Omental fat pad (tissue), 4 donors: Measurements from ENCODE around the gene DNAJA4. TPM values are rescaled to one million over a fixed set of nuclear protein-coding genes. Genes with fewer than 3 reads are reported as not detected.

Experiments used
- ATAC-seq: fragments of 150-250 bp; one replicate; pipeline ENCODE4 v1.9.1; 2016; ENCODE audit warnings: mild to moderate bottlenecking, moderate library complexity; ENCODE audit not compliant: low FRiP score
- DNase-seq: peaks from one replicate; pipeline ENCODE4 v3.0.0-alpha.2; 2019; ENCODE audit warnings: low spot score
- total RNA-seq, 4 donors: library from RNA; depleted of rRNA; stranded (reverse); fragments of >200 nt; gene quantifications; one replicate each; pipeline ENCODE4 v1.1.0, GENCODE V29; 2016
- TF ChIP-seq, protein P1 (sequence below), 3 donors: fragments of 450-650 bp; IDR thresholded peaks; one replicate each; pipeline ENCODE4 v1.5.1; 2016 to 2017; ENCODE audit warnings: antibody characterized with exemption in 3 of 3, mild to moderate bottlenecking in 3 of 3, moderate library complexity in 2 of 3

The DNAJA4 gene
- total RNA-seq, 4 donors from 2014 or later = 19.0 to 88.6 (median 28.9) TPM

DNA sequence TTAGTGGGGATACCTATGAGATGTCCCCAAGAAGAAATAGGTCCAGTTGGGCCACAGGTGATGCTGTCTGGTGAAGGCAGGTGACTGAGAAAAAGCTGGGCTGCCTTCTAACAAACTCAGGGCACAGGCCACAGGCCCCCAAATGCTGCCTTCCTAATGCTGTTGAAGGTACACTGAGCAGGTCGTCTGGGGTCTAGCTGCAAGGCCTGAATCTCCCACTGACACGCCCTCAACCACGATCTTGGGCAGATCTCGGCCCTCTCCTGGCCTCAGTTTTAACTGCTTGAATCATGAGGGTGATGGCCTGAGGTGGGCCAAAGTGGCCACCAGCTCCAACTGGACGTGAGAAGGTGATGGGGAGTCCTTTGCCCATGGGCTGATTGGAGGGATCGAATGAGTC, 27.9 kb upstream of the DNAJA4 start:
- no peak for DNase-seq

DNA sequence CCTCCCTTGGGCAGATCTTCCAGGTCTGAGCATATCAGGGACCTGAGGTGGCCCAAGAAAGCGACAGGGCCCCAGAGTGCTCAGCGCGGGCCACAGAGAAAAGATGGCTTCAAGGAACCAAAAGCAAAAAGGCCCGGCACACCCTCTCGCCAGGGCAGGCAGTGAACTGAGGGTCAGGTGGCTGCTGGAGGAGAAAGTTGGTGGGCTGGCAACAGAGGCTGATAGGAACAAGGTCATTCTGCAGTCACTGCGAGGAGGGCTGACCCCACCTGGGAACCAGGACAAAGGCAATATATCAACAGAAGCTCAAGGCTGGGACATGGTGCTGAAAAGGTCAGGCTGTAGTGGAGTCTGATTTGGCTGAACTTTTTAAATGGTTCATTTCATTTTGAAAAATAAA, 27.2 kb upstream of the DNAJA4 start:
- TF ChIP-seq, protein P1, sequence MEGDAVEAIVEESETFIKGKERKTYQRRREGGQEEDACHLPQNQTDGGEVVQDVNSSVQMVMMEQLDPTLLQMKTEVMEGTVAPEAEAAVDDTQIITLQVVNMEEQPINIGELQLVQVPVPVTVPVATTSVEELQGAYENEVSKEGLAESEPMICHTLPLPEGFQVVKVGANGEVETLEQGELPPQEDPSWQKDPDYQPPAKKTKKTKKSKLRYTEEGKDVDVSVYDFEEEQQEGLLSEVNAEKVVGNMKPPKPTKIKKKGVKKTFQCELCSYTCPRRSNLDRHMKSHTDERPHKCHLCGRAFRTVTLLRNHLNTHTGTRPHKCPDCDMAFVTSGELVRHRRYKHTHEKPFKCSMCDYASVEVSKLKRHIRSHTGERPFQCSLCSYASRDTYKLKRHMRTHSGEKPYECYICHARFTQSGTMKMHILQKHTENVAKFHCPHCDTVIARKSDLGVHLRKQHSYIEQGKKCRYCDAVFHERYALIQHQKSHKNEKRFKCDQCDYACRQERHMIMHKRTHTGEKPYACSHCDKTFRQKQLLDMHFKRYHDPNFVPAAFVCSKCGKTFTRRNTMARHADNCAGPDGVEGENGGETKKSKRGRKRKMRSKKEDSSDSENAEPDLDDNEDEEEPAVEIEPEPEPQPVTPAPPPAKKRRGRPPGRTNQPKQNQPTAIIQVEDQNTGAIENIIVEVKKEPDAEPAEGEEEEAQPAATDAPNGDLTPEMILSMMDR (IDR thresholded peaks at IDR 0.05) = no peak
- no peak for DNase-seq
- no peak for ATAC-seq

More for the DNA sequence above, 27.9 kb upstream of the DNAJA4 start:
- TF ChIP-seq, protein P1 (IDR thresholded peaks at IDR 0.05) = no peak
- ATAC-seq = no peak

DNA sequence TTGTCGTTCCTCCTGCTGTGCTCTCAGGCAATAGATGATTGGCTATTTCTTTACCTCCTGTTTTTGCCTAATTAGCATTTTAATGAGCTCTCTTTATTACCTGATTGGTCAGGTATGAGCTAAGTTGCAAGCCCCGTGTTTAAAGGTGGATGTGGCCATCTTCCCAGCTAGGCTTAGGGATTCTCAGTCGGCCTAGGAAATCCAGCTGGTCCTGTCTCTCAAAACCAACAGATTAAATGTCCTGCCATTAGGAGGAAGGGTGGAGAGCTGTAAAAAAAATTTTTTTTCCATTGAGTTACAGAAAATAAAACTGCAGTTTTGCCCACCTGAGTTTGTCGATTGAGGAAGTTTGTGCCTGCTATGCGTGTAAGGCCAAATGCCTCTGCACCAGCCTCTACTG, 24.6 kb upstream of the DNAJA4 start:
- DNase-seq (no peak), ATAC-seq (no peak)
- TF ChIP-seq, protein P1 (IDR thresholded peaks at IDR 0.05) = no peak

DNA sequence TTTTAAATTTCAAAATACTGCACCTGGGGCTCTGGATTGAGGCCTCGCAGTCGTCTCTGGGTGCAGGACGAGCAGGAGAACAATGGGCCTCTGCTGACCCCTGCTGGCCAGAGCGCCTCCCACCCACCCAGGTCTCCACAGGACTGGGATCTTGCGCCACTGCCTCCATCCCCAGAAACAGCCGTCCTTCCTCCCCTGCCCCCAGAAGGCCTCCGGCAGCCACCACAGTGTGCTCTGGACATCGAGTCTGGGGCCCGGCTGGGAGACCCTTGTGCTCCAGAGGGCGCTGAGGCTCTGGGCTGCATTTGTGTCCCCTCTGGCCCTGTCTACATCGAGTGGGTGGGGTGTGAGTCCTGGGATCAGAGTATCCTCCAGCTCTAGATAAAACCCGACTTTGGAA, 23.3 kb upstream of the DNAJA4 start:
- ATAC-seq = peak; percentile 74
- peak; percentile 78 for DNase-seq
- TF ChIP-seq, protein P1 (IDR thresholded peaks at IDR 0.05) = peak in 2 of 3 donors; percentile 59 to 76

DNA sequence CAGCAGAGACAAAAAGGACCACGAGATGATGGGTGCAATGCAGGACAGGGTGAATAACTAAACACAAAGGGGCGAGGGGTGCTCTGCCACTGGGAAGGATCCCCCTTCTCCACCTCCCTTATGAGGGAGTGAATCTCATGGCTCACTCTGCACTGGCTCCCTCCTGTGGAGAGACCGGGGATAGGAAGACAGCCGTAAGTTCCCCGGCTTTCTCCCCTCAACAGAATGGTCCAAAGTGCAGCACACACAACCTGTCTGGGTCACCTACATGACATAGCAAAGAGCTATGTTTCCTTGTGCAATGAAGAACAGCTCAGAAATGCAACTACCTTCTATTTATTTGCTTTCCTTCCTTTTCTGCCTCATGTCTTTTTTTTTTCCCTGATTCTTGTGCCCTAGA, 22.2 kb upstream of the DNAJA4 start:
- DNase-seq (no peak), ATAC-seq (no peak)
- TF ChIP-seq, protein P1 (IDR thresholded peaks at IDR 0.05) = no peak

DNA sequence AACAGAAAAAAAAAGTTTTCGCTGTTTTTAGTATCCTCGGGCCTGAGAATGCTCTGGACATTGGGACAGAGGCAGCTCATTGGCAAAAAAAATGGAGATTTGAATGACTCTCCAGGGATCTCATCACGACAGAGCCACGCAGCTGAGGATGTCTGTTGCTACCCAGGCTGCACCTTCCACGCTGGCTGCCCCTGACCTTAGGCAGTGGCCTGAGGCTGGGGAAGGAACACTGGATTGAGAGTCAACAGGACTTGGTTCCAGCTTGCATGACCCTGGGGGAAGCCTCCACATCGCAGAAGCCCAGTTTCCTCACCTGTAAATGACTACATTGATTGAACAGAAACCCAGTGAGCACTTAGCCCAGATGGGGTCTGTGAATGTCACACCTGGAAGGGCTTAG, 21.3 kb upstream of the DNAJA4 start:
- TF ChIP-seq, protein P1 (IDR thresholded peaks at IDR 0.05) = no peak
- no peak for DNase-seq
- ATAC-seq = no peak

DNA sequence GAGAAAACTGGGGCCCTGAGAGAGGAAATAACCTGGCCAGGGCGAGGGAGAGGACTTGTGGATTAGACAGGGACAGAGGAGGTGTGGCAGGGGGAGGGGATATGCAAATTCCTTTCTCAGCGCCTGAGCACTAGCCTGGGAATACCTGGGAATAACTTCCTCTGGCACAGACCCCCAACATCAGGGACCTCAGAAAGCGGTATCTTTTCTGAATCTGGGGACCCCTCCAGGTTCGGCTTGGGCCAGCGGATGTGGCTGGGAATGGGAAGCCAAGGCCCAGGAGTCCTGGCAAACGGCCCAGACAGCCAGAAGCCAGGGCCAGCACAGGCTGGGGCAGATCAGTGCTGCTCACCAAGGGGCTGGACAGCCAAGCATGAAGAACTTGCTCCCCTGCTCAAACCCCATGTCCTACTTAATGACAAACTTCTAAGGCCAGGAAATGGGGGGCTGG, 20.8 kb upstream of the DNAJA4 start:
- no peak for DNase-seq
- ATAC-seq = no peak
- TF ChIP-seq, protein P1 (IDR thresholded peaks at IDR 0.05) = no peak
